Panc1 (cell line): ENCODE data around the gene KREMEN2. TPM values are rescaled to one million over a fixed set of nuclear protein-coding genes. Genes with fewer than 3 reads are reported as not detected.

Experiments
- ATAC-seq: fragments of 200-7000 bp; cut with Tn5 transposase; 2 replicates; pipeline ENCODE4 v1.9.1; 2020; ENCODE audit warnings: mild to moderate bottlenecking, moderate library complexity
- BruUV-seq: library from RNA; stranded (reverse); fragments of 400-500 nt; replicated peaks from 2 replicates; lab custom pipeline; 2021; lab: Mats Ljungman, UMichigan
- CTCF ChIA-PET: fragments of 300-600 bp; sonication (Branson Sonifier 250); formaldehyde crosslinking; loops from one replicate; lab custom pipeline; 2022; ENCODE audit warnings: antibody characterized with exemption; lab: Charles Lee
- POLR2A ChIA-PET: fragments of 300-600 bp; sonication (Branson Sonifier 250); formaldehyde crosslinking; loops from one replicate; lab custom pipeline; 2022; ENCODE audit warnings: antibody characterized with exemption; lab: Charles Lee
- DNase-seq: peaks from one replicate; pipeline ENCODE4 v3.0.0-alpha.2; 2010; ENCODE audit warnings: low read depth, low spot score
- H3K27ac ChIP-seq: 2 replicates; pipeline ENCODE4 v1.5.1; 2011; ENCODE audit warnings: mild to moderate bottlenecking, low read length, inconsistent platforms
- H3K27me3 ChIP-seq: fragments of 200-500 bp; sonication (Bioruptor generic); 2 replicates; pipeline ENCODE4 v1.6.0; 2014; ENCODE audit warnings: low read length, inconsistent platforms; ENCODE audit not compliant: control insufficient read depth, insufficient read depth
- H3K36me3 ChIP-seq: fragments of 200-500 bp; sonication (Bioruptor generic); 2 replicates; pipeline ENCODE4 v1.5.1; 2014; ENCODE audit warnings: inconsistent platforms, mild to moderate bottlenecking, low read length, moderate library complexity; ENCODE audit not compliant: control insufficient read depth, insufficient read depth
- H3K4me1 ChIP-seq: 2 replicates; pipeline ENCODE4 v1.5.1; 2011; ENCODE audit warnings: inconsistent platforms, mild to moderate bottlenecking, low read length, moderate library complexity; ENCODE audit not compliant: control insufficient read depth, insufficient read depth
- H3K4me3 ChIP-seq, 2 experiments: 2 replicates each; pipeline ENCODE4 v1.5.1; 2011 to 2012; ENCODE audit warnings: low read depth in 2 of 2, low read length in 2 of 2, mild to moderate bottlenecking in 2 of 2, inconsistent platforms in 1 of 2, moderate library complexity in 1 of 2
- H3K9me3 ChIP-seq: fragments of 200-500 bp; sonication (Bioruptor generic); 2 replicates; pipeline ENCODE4 v1.5.1; 2014; ENCODE audit warnings: low read depth, mild to moderate bottlenecking, inconsistent platforms, low read length, moderate library complexity; ENCODE audit not compliant: control insufficient read depth, insufficient read depth
- POLR2AphosphoS5 ChIP-seq: IDR thresholded peaks from 2 replicates; pipeline ENCODE4 v1.6.1; 2012; ENCODE audit warnings: mild to moderate bottlenecking, low read depth, low read length, moderate library complexity
- SIN3A ChIP-seq: IDR thresholded peaks from 2 replicates; pipeline ENCODE4 v1.6.1; 2012; ENCODE audit warnings: low read depth, mild to moderate bottlenecking, low read length, moderate library complexity, borderline replicate concordance; ENCODE audit not compliant: insufficient read depth
- TCF7L2 ChIP-seq: IDR thresholded peaks from 2 replicates; pipeline ENCODE4 v1.6.1; 2011; ENCODE audit warnings: mild to moderate bottlenecking, low read depth, low read length, inconsistent platforms
- in situ Hi-C: cut with HindIII; loops from 2 replicates; pipeline ENCODE4 v1.10.0; 2016; ENCODE audit warnings: low sequenced_read_pairs, low pct_unique_long_range_greater_than_20kb
- intact Hi-C: fragments of 100-400 bp; cut with micrococcal nuclease; formaldehyde crosslinking; loops from one replicate; pipeline ENCODE4 v1.10.0; 2022; ENCODE audit not compliant: unreplicated experiment
- total RNA-seq: library from RNA; stranded (reverse); gene quantifications from one replicate; pipeline ENCODE4 v1.2.1, GENCODE V29; 2021; ENCODE audit not compliant: unreplicated experiment
- TF ChIP-seq, protein P1 (sequence below), 2 experiments: IDR thresholded peaks; 2 replicates each; pipeline ENCODE4 v1.6.1; 2011 to 2012; ENCODE audit warnings: low read depth in 2 of 2, control low read depth in 1 of 2, low read length in 1 of 2, mild to moderate bottlenecking in 1 of 2, moderate library complexity in 1 of 2; ENCODE audit not compliant: insufficient read depth in 1 of 2
- TF ChIP-seq, protein P2 (sequence below): fragments of 450-650 bp; IDR thresholded peaks from 2 replicates; pipeline ENCODE4 v1.5.1; 2017; ENCODE audit warnings: mild to moderate bottlenecking

KREMEN2 gene
- total RNA-seq, 1 experiment from 2014 or later: 10.8 TPM

DNA sequence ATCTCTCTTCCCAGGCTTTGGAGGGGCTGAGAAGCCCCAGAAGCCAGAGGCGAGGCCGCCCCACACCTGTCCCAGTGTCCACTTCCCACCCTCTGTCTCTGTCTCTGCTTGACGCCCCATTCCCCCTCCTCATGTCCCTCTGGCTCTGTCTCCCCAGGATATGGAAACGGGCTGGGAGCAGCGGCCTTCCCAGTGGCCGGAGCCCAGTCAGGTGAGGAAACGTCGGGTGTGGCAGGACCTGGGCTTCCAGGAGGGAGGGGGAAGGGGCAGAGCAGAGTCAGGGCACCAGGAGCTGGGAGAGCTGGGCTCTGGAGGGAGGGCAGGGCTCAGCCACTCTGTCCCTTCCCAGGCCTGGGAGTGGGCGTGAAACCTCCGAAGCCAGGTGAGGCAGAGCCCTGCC is 26.8 kb downstream of the KREMEN2 start:
- no peak overlapping the region for H3K27ac ChIP-seq
- ChIA-PET POLR2A (no interaction called here), CTCF (interaction anchor here (0.6 kb wide), 1 partner anchor 30 kb away, joined by 11 read pairs; no protein-coding TSS in a partner anchor)
- no peaks in the 10 kb centered on the region for H3K9me3 ChIP-seq
- intact Hi-C loops (no loop called here), in situ Hi-C loops (no loop called here)
- BruUV-seq: no TSS peak
- no peak overlapping the region for H3K4me3 ChIP-seq
- DNase-seq (no peak), ATAC-seq (no peak)
- TF ChIP-seq SIN3A (no peak), TCF7L2 (no peak), POLR2AphosphoS5 (no peak)
- TF ChIP-seq, protein P1, sequence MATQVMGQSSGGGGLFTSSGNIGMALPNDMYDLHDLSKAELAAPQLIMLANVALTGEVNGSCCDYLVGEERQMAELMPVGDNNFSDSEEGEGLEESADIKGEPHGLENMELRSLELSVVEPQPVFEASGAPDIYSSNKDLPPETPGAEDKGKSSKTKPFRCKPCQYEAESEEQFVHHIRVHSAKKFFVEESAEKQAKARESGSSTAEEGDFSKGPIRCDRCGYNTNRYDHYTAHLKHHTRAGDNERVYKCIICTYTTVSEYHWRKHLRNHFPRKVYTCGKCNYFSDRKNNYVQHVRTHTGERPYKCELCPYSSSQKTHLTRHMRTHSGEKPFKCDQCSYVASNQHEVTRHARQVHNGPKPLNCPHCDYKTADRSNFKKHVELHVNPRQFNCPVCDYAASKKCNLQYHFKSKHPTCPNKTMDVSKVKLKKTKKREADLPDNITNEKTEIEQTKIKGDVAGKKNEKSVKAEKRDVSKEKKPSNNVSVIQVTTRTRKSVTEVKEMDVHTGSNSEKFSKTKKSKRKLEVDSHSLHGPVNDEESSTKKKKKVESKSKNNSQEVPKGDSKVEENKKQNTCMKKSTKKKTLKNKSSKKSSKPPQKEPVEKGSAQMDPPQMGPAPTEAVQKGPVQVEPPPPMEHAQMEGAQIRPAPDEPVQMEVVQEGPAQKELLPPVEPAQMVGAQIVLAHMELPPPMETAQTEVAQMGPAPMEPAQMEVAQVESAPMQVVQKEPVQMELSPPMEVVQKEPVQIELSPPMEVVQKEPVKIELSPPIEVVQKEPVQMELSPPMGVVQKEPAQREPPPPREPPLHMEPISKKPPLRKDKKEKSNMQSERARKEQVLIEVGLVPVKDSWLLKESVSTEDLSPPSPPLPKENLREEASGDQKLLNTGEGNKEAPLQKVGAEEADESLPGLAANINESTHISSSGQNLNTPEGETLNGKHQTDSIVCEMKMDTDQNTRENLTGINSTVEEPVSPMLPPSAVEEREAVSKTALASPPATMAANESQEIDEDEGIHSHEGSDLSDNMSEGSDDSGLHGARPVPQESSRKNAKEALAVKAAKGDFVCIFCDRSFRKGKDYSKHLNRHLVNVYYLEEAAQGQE (IDR thresholded peaks at IDR 0.05; ENCODE audit: insufficient read depth in 1 of 2, low read depth in 2 of 2, low read length in 1 of 2): no peak
- TF ChIP-seq, protein P2, sequence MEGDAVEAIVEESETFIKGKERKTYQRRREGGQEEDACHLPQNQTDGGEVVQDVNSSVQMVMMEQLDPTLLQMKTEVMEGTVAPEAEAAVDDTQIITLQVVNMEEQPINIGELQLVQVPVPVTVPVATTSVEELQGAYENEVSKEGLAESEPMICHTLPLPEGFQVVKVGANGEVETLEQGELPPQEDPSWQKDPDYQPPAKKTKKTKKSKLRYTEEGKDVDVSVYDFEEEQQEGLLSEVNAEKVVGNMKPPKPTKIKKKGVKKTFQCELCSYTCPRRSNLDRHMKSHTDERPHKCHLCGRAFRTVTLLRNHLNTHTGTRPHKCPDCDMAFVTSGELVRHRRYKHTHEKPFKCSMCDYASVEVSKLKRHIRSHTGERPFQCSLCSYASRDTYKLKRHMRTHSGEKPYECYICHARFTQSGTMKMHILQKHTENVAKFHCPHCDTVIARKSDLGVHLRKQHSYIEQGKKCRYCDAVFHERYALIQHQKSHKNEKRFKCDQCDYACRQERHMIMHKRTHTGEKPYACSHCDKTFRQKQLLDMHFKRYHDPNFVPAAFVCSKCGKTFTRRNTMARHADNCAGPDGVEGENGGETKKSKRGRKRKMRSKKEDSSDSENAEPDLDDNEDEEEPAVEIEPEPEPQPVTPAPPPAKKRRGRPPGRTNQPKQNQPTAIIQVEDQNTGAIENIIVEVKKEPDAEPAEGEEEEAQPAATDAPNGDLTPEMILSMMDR: no peak
- no peaks in the 10 kb centered on the region for H3K27me3 ChIP-seq
- H3K36me3 ChIP-seq: no peaks in the 10 kb centered on the region
- no peaks in the 10 kb centered on the region for H3K4me1 ChIP-seq

DNA sequence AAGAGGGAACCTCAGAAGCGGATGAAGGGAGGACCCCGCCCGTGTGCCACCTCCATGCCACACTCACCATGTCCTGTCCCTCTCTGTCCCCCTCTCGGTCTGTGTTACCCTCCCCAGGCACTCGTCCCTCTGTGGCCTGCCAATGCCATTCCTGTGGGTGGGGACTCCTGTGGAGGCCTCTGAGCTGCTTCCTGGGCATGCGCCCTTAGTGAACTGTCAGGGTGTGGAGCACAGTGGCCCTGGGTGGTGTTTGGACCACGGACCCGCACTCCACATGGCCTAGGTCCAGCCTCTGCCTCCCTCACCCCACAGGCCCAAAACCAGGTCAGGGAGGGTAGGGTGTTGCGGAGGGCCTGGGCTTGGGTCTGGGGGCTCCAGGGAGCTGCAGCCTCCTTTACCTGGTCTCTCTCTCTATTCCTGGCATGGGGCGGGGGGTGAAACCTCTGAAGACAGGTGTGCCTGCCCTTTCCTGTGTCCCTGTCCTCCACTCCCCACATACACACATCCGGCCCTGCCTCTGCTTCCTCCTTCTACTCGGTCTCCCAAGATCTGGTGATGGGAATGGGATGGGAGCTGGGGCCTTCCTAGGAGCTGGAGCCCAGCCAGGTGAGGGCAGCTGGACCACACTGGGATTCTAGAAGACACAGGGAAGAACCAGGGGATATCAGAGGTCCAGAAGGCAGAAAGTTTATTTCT is 27.6 kb downstream of the KREMEN2 start:
- TF ChIP-seq, protein P2: no peak
- no peak for TF ChIP-seq TCF7L2
- TF ChIP-seq, protein P1 (IDR thresholded peaks at IDR 0.05; ENCODE audit: insufficient read depth in 1 of 2, low read depth in 2 of 2, low read length in 1 of 2): no peak
- TF ChIP-seq POLR2AphosphoS5: no peak
- TF ChIP-seq SIN3A: no peak
- Histone ChIP-seq H3K27ac (no peak overlapping the region), H3K9me3 (no peaks in the 10 kb centered on the region), H3K27me3 (no peaks in the 10 kb centered on the region), H3K4me1 (no peaks in the 10 kb centered on the region), H3K36me3 (no peaks in the 10 kb centered on the region), H3K4me3 (no peak overlapping the region)
- ChIA-PET CTCF (no interaction called here), POLR2A (interaction anchor here (0.6 kb wide), 1 partner anchor 32 kb away, joined by 3 read pairs; the partner anchor contains the start of gene HCFC1R1)
- BruUV-seq: no TSS peak
- ATAC-seq (no peak), DNase-seq (no peak)
- intact Hi-C loops: no loop called here
- in situ Hi-C loops: no loop called here
